SIG-M5 treated with dmso at 0.1 percent for 504 hours (cell line): Measurements from ENCODE around the gene USP9X.
"Not testable (repeated sequence)": the region's sequence is repeated elsewhere in the genome, so short reads cannot be mapped to it uniquely, and the experiment has no call there.

Experiments
- DNase-seq: peaks from one replicate; lab custom pipeline; 2025; ENCODE audit not compliant: unreplicated experiment; lab: John Stamatoyannopoulos, UW

Gene USP9X

GRCh38 chrX:41085878-41086626, 807 bp downstream of the USP9X start:
- peak; percentile 19 for DNase-seq

- no peak for DNase-seq
Measured at GRCh38 chrX:41086627-41086932, 1.3 kb downstream of the USP9X start.

- no peak for DNase-seq
Measured at GRCh38 chrX:41087201-41087600, 2.0 kb downstream of the USP9X start.

GRCh38 chrX:41090568-41091238, 5.5 kb downstream of the USP9X start:
- no peak for DNase-seq

GRCh38 chrX:41092776-41093175, 7.5 kb downstream of the USP9X start:
- DNase-seq: no peak

- DNase-seq: no peak
Measured at GRCh38 chrX:41095174-41095573, 9.9 kb downstream of the USP9X start.

GRCh38 chrX:41095908-41096307, 10.7 kb downstream of the USP9X start:
- DNase-seq: no peak

- DNase-seq: no peak
Measured at GRCh38 chrX:41096339-41096955, 11.2 kb downstream of the USP9X start.

- DNase-seq: no peak
Measured at GRCh38 chrX:41097326-41097725, 12.1 kb downstream of the USP9X start.

- DNase-seq: no peak
Measured at GRCh38 chrX:41100200-41100599, 15.0 kb downstream of the USP9X start.

GRCh38 chrX:41100819-41101218, 15.6 kb downstream of the USP9X start:
- no peak for DNase-seq

GRCh38 chrX:41105005-41105404, 19.8 kb downstream of the USP9X start:
- no peak for DNase-seq

- DNase-seq: not testable (repeated sequence)
Measured at GRCh38 chrX:41106257-41106656, 21.0 kb downstream of the USP9X start.

GRCh38 chrX:41108007-41108406, 22.8 kb downstream of the USP9X start:
- DNase-seq: no peak

GRCh38 chrX:41108463-41109205, 23.4 kb downstream of the USP9X start:
- no peak for DNase-seq

GRCh38 chrX:41110801-41111625, 25.8 kb downstream of the USP9X start:
- no peak for DNase-seq

- peak; percentile 28 for DNase-seq
Measured at GRCh38 chrX:41115104-41115425, 29.8 kb downstream of the USP9X start.

- no peak for DNase-seq
Measured at GRCh38 chrX:41116948-41117347, 31.7 kb downstream of the USP9X start.

GRCh38 chrX:41118156-41118555, 32.9 kb downstream of the USP9X start:
- no peak for DNase-seq

- DNase-seq: no peak
Measured at GRCh38 chrX:41119803-41120202, 34.6 kb downstream of the USP9X start.

GRCh38 chrX:41121766-41122165, 36.5 kb downstream of the USP9X start:
- DNase-seq: no peak
